GM21447 (cell line): ENCODE data around the gene GARIN5A.

Source experiments
- ATAC-seq: cut with Tn5 transposase; IDR thresholded peaks from one replicate; pipeline ENCODE4 v1.9.1; 2021; ENCODE audit not compliant: unreplicated experiment

The GARIN5A gene

DNA sequence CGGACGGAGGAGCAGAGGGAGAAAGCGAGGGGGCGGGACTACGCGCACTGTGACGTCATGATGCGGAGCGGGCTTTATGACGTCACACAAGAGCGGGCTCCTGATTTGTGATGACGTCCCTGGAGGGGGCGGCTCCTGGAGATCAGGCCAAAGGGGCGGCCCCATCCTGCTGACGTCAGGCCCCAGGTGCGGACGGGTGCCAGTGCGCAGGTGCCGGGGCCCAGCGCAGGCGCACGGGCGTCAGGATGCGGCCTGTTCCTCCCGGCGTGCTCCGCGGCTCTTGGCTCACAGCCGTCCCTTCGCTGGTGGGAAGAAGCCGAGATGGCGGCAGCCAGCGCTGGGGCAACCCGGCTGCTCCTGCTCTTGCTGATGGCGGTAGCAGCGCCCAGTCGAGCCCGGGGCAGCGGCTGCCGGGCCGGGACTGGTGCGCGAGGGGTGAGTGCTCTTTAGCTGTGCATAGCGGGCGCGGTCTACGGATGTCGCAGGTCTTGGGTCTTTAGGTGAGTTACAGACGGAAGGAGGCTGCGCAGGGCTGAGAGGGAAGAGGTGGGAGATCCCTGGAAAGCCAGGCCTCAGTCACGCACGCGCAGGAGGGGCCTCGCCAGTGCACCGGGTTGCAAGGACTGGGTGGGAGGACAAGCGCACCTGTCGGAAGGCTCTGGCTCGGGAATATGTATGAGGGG lies at the start of gene GARIN5A, which contains the start of gene EMC10:
TSS of gene GARIN5A (minus strand) at position 625 of the 683 bp plus-strand sequence. CDS start at position 165, 460 bp downstream.
TSS of gene EMC10 (plus strand) at position 284 of the 683 bp plus-strand sequence. CDS start at position 322, 38 bp downstream.
- peak; percentile 65 for ATAC-seq

GRCh38 chr19:50522881-50523280 lies 46.2 kb upstream of the GARIN5A start:
- no peak for ATAC-seq

DNA sequence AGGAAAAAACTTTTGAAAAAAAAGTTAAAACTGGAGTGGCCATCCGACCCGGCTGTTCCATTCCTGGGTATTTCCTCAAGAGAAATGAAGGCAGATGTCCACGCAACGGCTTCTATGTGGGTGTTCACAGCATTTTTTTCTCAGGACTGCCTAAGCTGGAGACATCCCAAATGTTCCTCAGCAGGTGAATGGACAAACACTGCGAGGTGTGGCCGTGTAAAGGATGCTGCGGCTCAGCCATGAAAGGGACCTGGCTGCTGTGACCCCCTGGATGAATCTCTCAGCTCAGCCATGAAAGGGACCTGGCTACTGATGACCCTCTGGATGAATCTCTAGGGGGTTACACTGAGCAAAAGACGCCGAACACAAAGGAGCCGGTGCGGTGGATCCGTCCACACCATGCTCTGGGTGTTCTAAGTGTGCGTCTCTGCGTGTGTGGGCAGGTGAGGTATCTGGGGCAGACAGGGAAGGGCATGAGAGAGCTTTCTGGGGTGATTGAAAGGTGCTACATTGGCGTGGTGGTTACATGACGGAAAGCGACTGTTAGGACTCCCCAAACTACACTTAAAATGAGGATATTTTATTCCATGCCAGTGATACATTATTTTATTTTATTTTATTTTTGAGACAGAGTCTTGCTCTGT lies 44.3 kb upstream of the GARIN5A start:
- no peak for ATAC-seq

GRCh38 chr19:50519006-50519575 lies 42.4 kb upstream of the GARIN5A start:
- no peak for ATAC-seq

DNA sequence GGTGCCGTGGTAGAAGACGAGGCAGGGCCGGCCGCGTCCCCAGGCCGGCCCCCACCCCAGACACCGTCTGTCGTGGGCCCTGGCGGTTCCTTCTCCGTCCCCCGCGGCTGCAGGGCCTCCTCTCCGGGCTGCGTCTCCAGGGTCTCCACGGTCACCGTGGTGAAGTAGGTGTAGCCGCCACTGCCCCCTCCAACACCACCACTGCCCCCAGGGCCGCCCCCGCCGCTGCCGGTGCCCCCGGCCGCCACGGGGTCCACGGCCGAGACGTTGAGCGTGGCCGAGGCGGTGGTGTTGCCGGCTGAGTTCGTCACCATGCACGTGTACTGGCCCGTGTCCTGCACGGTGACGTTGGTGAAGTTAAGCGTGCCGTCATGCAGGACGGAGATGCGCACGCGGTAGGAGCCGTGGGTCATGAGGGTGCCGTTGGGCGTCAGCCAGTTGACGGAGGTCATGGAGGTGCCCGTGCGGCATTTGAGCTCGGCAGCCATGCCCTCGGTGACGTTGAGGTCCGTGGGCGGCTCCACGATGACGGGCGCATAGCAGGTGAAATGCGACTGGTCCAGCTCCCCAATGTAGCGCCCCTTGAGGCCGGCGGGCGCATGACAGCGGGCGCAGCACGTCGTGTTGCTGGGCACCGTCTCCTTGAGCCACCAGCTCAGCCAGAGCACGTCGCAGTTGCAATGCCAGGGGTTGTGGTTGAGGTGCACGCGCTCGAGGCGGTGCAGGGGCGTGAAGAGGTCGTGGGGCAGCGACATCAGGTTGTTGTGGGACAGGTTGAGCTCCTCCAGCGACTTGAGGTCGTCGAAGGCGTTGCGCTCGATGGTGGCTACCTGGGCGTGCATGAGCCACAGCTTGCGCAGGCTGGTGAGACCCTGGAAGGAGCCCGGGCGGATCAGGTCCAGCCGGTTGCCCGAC lies 41.7 kb upstream of the GARIN5A start:
- no peak for ATAC-seq

GRCh38 chr19:50517704-50518075 lies 41.0 kb upstream of the GARIN5A start:
- no peak for ATAC-seq

GRCh38 chr19:50516964-50517703 lies 40.5 kb upstream of the GARIN5A start:
- no peak for ATAC-seq

DNA sequence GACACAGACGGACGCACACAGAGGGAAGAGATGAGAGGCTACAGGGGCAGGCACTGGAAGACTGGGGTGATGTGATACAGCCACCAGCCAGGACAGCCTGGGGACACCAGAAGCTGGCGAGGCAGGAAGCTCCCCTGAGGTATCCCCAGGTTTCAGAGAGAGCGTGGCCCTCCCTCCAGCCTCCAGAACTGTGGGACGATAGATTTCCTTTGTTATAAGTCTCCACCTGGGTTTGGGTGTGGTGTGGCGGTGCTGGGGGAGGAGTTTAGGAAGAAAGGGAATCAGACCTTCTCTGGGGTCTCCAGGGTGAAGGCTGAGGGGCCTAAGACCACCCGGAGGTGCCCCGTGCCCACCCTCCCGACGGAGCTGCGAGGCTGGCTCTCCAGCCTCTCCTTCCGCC lies 39.8 kb upstream of the GARIN5A start:
- no peak for ATAC-seq

DNA sequence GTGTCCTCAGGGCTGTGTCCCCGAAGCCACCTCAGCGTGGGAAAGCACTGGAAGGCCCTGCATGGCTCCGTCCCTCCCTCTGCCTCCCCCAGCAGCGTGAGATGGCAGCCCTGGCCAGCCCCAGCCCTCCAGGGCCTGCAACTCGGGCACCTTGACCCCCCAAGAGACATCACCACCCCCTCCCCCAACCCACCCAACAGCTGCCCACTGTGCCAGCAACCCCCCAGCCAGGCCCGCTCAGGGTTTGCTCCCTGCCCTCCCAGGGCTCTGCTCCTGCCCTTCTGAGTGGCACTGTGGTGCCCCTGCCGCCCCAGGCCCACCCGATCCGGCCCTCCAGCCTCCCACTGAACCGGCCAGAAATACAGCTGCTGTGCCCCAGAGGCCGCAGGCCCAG lies 38.5 kb upstream of the GARIN5A start:
- no peak for ATAC-seq

DNA sequence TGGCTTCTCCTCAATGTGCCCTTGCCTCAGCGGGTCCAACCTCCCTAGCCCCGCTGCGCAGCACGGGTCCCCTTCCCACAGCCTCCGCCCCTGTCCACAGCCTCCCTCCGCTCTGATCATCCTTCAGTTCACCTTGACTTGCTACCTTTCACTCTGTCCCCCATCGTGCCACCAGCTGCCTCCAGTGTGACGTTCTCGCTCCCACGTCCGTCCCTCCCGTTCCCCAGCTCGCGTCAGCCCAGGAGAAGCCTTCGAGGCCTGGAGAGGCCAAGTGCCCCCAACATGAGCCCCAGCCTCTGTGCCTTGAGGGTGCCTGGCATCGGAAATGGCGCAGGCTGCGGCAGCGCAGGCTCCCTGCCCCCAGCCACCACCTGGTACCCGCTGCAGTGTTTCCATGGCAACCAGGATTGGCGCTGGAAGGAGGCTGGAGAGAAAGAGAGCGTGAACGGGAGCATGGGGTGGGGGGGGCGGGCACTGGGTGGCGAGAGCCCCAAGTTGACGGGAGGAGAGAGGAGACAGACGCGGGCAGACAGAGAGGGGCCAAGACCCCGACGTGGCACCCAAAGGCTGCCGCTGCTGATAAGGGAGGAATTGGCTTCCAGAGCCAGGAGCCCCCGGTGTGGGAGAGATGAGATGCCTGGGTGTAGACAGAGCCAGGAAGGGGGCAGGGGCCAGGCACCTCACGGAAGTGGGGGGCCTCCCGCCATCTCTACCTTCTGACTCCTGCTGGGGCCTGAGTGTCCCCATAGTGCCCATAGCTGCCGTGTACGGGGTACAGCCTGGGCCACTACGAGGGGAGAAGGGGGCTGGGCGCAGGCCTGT lies 37.9 kb upstream of the GARIN5A start:
- ATAC-seq, result no peak

- no peak for ATAC-seq
These were observed 37.2 kb upstream of the GARIN5A start, which contains the start of gene ASPDH for GRCh38 chr19:50513746-50514345. Gene ASPDH, minus strand, starts transcription at chr19:50513913. Its CDS starts 90 bp downstream, at chr19:50513823.

- ATAC-seq, result no peak
These were observed 36.5 kb upstream of the GARIN5A start for GRCh38 chr19:50512999-50513745.

- no peak for ATAC-seq
These were observed 35.7 kb upstream of the GARIN5A start for GRCh38 chr19:50512112-50512998.

- ATAC-seq, result peak; percentile 90
These were observed 34.6 kb upstream of the GARIN5A start, which contains the start of gene JOSD2 for GRCh38 chr19:50511069-50511822. Gene JOSD2, minus strand, starts transcription at chr19:50511191. Its CDS starts 760 bp downstream, at chr19:50510431.

- ATAC-seq, result no peak
These were observed 34.0 kb upstream of the GARIN5A start for GRCh38 chr19:50510700-50511068.

GRCh38 chr19:50510121-50510670 lies 33.5 kb upstream of the GARIN5A start:
- no peak for ATAC-seq
